ENCODE measurements around the gene CC2D1B.
A peak's percentile ranks its signal among the peaks of the same experiment; 100 is the strongest.
"Not testable (repeated sequence)": the region's sequence is repeated elsewhere in the genome, so short reads cannot be mapped to it uniquely, and the experiment has no call there.

The CC2D1B gene, protein sequence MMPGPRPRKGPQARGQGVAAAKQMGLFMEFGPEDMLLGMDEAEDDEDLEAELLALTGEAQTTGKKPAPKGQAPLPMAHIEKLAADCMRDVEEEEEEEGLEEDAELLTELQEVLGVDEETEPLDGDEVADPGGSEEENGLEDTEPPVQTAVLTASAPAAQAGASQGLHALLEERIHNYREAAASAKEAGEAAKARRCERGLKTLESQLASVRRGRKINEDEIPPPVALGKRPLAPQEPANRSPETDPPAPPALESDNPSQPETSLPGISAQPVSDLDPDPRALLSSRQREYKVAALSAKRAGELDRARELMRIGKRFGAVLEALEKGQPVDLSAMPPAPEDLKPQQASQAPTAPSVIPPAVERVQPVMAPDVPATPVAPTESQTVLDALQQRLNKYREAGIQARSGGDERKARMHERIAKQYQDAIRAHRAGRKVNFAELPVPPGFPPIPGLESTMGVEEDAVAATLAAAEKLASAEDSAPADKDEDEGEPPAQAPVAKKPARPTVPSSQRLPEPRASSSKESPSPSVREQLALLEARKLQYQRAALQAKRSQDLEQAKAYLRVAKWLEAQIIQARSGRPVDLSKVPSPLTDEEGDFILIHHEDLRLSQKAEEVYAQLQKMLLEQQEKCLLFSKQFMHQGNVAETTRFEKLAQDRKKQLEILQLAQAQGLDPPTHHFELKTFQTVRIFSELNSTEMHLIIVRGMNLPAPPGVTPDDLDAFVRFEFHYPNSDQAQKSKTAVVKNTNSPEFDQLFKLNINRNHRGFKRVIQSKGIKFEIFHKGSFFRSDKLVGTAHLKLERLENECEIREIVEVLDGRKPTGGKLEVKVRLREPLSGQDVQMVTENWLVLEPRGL

DNA sequence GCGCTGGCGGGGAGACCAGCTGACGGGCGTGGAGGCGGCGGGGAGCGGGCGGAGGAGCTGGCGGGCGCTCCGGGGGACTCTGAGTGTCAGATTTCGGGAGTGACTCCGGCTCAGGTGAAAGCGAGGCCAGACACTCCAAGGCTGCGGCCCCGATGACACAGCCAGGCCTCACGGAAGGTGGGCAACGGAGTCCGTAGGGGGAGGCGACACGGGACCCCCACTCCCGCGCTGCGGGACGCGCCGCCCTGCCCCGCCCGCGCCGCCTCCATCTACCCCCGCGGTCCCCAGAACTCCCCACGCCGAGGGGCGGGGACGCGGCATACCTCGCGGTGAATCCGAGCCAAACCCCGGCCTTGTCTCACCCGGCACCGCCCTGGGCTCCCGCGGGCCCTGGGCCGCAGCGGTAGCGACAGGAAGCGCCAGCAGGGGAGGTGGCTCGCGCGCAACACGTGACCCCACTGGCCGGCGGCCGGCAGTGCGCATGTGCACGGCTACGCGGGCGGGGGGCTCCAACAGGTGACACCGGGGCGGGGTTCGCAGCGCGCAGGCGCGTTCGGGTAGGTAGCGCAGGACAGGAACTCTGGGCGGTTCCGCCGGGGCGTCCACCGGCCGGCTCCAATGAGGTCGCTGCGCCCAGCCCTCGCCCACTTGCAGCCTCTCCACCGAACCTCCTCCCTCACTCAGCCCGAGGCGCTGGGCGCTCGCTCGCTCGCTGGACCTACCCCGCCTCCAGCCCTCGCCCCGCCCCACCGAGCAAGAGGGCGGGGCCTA, at the start of gene CC2D1B:
TSS of gene CC2D1B (minus strand) at position 460 of the 771 bp plus-strand sequence. CDS start 1,585 bp downstream, outside the sequence.
- peak; percentile 99 for DNase-seq

DNA sequence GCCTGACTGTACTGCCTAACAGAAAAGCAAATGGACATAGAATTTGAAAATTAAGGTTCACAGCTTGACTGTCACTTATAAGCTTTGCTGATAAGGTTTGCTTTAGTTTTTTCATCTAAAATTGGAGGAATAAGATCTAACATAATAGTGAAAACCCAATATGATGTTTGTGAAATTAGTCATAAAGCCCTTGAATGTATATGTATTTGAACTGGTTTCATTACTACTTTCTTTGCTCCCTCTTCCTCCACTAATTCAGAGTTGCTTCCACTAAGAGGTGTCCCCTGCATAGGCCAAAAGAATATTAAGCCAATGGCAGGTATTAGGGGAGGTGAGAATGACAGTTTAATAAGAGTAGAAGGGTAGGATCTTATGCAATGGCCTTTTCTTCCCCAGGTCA, 48.9 kb upstream of the CC2D1B start:
- no peak for DNase-seq

DNA sequence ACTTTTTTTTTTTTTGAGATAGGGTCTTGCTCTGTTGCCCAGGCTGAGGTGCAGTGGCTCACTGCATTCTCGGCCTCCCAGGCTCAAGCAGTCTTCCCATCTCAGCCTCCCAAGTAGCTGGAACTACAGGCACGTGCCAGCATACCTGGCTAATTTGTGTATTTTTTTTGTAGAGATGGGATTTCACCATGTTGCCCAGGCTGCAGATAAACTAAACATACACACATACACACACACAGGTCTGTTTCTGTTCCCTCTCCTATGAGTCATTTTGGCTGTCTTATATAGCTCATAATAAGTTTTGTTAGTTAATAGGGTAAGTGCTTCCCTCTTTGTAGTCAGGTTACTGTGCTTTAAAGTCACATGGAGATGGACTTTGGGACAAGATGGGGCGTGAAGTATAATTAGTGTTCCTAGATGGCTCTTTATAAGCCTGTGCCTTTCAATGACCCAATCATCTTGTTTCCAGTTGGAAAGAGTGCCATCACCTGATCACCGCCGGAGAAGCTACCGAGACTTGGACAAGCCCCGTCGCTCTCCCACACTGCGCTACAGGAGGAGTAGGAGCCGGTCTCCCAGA, 47.5 kb upstream of the CC2D1B start:
- no peak for DNase-seq

DNA sequence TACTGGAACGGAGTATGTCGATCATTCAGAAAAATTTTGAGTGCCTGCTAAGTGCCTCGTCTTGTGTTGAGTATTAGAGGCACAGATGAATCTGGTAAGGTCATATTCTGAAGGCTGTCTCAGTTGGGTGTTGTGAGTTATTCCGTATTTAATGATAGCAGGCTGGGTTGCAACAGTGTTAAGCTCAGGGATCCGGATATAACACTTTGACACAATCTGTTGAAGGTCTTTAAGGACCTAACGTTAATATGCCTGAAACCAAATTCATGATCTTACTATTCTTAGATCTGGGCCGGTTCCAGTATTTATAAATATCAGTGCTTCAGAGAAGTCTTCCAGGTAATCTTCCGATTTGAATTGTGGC, 39.0 kb upstream of the CC2D1B start:
- DNase-seq, result no peak

DNA sequence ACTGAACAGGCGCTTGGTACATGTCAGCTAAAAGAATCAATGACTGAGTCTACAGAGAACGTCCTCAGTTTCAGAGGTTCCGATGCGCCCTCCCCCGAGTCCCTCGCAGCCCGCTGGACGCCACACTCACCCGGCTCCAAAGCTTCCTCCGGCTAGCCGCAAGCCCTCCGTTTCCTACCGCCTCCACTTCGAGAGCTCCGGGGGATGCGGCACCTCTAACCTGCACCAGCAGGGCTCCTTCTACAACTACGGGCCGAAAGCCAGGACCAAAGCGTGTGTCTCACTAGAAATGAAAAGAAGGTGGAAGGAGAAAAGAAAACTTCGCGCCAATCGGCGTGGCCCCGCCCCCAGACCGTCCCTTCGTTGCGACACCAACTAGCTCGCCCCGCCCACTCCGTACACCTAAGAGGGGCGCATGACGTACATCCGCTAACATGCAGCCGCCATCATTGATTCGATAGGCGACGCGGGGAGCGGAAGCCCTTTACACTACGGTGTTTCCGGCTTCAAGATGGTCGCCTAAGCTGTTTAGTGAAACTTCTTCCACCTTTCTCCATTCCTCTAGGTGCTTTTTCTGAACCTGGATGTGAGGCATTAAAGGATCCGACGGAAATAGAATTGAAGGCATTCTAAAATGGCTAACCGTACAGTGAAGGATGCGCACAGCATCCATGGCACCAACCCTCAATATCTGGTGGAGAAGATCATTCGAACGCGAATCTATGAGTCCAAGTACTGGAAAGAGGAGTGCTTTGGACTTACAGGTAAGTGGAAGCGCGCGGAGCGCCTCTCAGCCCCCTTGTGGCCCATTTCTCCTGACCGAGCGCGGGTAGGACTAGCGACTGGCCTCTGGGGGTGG, 38.3 kb upstream of the CC2D1B start, which contains the start of the genes ORC1 and PRPF38A:
TSS of gene ORC1 (minus strand) at position 308 of the 859 bp plus-strand sequence. CDS start 2,200 bp downstream, outside the sequence.
TSS of gene PRPF38A (plus strand) at position 487 of the 859 bp plus-strand sequence. CDS start at position 635, 148 bp downstream.
- DNase-seq, result peak; percentile 98

DNA sequence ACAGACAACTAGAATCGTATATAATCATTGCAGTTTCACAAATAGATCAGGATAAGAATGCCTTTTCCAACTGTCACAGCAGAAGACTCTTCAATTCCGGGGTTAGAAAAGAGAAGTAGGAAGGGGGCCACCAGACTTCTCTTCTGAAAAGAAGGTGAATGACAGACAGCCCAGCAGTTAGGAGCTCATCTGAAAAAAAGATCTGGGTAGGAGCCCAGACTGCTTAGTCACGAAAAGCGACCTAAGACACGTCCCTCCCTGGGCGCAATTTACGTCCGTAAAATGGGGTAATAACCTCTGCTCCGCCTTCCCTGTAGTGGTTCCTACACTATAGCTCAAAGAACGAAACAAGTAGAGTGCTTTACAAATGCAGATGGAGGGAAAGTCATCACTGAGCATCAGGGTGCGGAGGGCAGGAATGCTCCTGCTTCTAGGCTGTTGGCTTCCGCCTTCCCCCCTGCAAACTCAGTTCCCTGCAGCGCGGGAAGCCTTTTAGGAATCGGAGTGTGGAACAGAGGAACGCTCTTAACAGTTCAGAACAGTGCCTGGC, 37.6 kb upstream of the CC2D1B start:
- peak; percentile 36 for DNase-seq

DNA sequence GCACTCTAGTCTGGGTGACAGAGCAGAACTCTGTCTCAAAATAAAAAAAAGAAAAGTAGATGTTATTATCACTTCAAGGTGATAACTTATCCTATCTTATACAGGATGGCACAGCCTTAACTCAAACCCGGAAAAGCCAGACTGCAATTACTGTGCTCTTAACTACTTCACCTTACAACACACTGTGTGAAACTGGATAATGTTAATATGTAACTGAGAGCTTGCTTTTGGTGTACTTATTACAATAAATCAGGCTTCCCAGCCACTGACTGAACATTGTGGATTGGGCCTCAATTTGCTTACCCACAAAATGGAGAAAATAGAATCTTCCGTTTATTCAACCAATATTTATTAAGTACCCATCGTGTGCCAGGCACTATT, 36.8 kb upstream of the CC2D1B start:
- no peak for DNase-seq

DNA sequence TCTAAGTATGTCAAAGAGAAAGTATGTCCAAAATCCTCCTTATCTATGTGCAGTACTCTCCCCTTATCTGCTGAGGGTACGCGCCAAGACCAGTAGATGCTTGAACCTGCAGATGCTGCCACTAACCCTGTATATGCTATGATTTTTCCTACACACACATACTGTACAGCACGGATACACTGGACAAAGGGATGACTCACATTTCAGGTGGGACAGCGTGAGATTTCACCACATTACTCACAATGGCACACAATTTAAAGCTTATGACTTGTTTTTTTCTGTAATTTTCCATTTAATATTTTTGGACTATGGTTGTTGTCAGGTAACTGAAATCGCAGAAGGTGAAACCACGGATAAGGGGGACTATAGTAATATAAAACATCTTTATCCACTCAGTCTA, 34.1 kb upstream of the CC2D1B start:
- no peak for DNase-seq

DNA sequence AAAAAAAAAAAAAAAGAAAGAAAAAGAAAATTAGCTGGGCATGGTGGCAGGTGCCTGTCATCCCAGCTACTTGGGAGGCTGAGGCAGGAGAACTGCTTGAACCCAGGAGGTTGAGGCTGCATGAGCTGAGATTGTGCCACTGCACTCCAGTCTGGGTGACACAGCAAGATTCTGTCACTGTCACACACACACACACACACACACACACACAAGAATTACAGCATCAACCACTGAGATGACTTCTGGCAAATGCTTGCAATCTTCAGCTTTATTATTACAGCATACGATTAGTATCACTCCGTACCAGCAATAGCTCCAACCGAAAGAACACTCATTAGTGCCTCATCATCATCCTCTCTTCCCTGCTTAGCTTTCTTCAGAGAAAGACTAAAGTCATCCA, 33.6 kb upstream of the CC2D1B start:
- DNase-seq, result no peak

DNA sequence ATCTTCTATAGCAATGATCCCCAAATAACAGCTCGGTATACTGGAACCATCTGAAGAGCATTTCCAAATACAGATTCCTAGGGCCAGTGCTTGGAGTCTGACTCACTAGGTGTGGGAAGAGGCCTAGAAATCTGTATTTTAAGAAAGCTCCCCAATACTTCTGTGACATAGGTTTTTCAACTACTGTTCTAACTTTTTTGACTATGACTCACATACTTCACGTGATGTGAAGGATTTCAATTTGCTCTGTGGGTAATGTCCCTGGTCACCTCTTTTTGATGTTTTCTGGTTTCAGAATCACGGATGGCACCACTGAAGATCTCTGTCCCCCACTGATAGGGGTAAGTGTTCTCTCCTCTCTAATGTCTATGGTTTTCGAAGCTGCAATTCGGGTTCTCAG, 27.2 kb upstream of the CC2D1B start:
- DNase-seq, result no peak

DNA sequence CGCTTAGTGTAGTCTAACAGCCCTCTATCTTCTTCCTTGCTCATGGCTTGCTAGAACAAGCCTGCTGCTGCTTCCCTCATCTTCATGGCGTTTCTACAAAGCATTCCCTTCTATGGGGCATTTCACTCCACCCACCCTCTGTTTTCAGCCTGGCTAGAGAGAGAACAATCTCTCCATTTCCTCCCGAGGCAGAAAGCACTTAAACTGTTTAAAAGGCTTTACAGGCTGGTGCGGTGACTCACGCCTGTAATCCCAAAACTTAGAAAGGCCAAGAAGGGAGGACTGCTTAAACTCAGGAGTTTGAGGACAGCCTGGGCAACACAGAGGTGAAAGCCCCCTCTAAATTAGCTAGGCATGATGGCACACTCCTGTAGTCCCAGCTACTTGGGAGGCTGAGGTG, 20.5 kb upstream of the CC2D1B start:
- DNase-seq, result no peak

DNA sequence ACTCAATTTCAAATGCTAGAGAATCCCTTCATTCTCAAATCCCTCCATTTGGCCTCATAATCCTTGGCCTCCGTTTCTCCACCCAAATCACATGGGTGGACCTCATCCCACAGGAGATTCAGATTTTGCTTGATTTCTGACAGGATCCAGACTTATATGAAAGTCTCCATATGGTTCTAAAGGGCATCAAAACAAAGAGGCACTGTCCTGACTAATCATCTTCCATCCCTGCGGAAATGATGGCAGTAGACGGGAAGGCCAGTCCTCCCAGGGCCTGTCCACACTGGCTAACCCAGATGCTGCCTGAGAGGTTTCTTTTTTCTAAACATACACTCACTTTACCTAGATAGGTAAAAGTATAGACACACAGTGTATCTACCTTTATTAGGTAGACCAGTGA, 19.4 kb upstream of the CC2D1B start:
- no peak for DNase-seq

DNA sequence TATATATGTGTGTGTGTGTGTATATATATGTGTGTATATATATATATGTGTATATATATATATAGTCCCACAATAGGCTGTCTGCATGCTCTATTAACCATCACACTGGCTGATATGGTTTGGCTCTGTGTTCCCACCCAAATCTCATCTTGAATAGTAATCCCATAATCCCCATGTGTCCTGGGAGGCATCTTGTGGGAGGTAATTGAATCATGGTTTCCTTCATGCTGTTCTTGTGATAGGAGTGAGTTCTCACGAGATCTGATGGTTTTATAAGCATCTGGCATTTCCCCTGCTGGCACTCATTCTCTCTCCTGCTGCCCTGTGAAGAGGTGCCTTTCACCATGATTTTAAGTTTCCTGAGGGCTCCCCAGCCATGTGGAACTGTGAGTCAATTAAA, 3.8 kb upstream of the CC2D1B start:
- DNase-seq, result not testable (repeated sequence)

DNA sequence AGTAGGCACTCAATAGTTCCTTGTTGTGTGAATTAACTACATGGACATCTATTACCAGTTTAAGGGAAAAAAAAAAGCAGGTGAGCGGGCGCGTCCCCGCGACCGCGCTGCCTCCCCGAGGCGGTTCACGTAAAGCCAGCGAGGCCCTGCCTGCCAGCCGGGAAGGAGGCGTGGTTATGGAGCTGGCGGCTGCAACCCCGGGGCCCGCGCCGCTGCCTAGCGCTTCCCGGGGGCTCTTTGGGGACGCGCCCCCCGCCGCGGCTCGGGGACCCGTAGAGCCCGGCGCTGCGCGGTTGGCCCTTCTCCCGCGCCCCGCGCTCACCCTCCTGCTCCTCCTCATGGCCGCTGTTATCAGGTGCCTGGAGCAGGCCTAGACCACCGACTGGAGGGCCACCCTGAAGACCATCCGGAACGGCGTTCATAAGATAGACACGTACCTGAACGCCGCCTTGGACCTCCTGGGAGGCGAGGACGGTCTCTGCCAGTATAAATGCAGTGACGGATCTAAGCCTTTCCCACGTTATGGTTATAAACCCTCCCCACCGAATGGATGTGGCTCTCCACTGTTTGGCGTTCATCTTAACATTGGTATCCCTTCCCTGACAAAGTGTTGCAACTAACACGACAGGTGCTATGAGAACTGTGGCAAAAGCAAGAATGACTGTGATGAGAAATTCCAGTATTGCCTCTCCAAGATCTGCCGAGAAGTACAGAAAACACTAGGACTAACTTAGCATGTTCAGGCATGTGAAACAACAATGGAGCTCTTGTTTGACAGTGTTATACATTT, 2.6 kb upstream of the CC2D1B start:
- peak; percentile 58 for DNase-seq

DNA sequence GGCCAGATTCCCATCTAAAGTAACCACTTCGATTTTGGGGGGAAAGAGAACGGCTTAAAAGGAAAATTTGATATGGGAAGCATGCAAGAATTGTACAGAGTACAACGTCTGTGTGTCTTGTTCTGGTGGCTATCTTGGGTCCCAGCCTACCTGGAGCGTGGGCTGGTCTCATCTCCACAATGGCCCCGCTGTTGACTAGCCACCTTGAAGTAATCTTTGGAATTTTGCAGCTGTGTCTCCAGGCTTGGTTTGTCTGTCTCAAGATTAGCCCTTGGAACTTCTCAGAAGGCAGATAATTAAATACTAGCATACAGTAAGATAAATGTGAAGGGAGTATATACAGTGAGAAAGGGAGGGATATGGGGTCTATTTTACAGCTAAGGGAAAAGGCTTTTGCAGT, 1.3 kb upstream of the CC2D1B start:
- no peak for DNase-seq

DNA sequence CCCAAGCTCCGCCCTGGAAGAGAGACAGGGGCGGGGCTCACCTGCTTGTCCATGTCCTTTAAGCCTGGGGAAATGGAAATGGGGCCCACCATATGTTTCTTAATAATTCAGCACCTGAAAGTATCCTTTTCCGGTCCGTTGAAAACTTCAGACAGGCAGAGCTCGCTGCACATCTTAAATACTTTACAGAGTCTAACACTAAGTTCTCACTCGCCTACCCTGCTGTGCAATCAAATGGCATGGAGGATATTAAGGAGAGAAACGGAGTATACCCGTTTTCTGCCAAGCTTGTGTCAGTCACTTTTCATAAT, 467 bp upstream of the CC2D1B start:
- no peak for DNase-seq

DNA sequence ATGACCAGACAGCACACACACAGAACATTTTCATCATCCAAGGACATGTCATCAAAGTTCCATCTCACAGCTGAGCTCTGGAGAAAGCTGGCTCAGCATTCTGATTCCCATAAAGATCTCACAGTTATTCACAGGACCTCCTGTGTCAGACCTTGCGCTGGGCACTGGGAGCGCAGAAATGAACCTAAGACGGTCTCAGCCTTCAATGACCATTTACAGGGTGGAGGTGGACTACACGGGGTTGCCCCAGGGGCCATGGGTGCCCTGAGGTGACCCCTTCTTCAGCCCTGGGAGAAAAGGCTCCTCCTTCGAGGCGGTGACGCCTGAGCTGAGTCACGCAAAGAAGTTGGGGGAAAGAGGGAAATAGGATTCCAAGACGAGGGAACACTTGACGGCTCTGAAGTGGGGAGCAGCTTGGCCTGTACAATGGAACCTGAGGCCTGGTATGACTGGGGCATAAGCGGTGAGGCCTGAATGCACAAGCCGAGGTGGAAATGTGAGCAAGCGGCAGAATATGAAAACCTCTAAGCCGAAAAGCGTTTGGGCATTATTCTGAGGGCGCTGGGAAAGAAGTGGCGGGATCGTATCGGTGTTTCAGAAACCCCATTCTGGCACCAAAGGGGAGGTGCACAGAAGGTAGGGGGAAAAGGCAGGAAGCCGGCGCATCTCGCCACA, 797 bp downstream of the CC2D1B start:
- no peak for DNase-seq

DNA sequence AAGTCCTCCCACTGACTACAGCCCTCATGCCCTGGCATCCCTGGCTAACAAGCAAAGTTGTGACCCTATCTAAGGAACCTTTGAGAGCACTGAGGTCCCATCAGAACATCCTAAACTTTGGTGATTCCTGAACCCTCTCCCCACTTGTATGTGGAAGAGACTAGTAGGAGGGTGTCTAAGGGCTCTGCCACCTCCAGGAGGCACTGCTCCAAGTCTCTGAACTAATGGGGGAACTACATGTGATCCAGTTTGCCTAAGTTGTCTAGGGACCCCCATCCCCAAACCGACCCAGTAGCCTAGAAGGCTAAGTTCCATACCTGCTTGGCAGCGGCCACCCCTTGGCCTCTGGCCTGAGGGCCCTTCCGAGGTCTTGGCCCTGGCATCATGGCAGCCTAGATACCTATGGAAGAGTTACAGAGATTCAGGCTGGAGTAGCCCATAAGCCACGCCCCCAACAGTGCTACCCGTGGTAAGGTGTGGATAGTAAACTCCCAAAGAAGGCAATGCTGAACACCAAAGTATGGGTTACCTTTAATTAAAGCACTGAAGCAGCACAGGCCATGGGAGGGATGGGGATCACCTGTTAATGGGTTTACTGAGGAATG, 1.7 kb downstream of the CC2D1B start:
- DNase-seq, result no peak

DNA sequence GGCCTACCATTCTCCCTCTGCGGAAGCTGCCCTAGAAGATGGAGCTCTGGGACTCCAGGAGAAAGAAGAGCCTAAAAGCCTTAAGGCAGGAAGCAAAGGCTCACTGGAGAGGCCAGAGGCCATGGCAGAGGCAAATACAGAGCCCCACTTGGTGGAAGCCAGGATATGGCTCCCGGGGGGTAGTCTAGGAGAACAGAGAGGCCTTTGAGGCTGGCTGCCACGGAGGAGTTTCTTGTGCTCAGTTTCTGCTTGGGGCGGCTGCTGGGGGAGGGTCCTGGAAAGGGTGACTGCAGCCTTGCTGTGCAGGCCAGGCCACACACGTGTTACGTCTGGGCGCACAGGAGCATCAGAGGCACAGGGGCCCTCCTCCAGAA, 5.4 kb downstream of the CC2D1B start:
- no peak for DNase-seq

All from stimulated activated naive CD4-positive, alpha-beta T cell treated with Interleukin-2 at 50 U/mL for 16 hours (primary cell).